Measurements from ENCODE around the gene GNLY. TPM values are rescaled to one million over a fixed set of nuclear protein-coding genes. Genes with fewer than 3 reads are reported as not detected.

GNLY gene
- total RNA-seq, 1 donor from 2014 or later = 0.65 TPM

- Mint-ChIP-seq H3K4me3 (no peak overlapping the region), H3K36me3 (peaks cover 36% of the 10 kb centered on the region), H3K4me1 (no peaks in the 10 kb centered on the region), H3K9me3 (no peaks in the 10 kb centered on the region), H3K27me3 (ENCODE audit: insufficient read depth, low read depth) (peaks cover 2% of the 10 kb centered on the region), H3K27ac (no peak overlapping the region)
- Histone ChIP-seq H4K20me1 (ENCODE audit: low read depth) (no peaks in the 10 kb centered on the region), H3K9me3 (ENCODE audit: low read depth) (no peaks in the 10 kb centered on the region), H3K4me2 (no peak overlapping the region), H3K79me2 (ENCODE audit: low read depth) (no peaks in the 10 kb centered on the region), H3K4me3 (no peak overlapping the region), H3K9ac (no peak overlapping the region), H3K4me1 (no peaks in the 10 kb centered on the region), H3K27ac (no peak overlapping the region), H3F3A (ENCODE audit: low read depth) (no peaks in the 10 kb centered on the region), H3K27me3 (no peaks in the 10 kb centered on the region), H3K36me3 (peaks cover 3% of the 10 kb centered on the region), H2AFZ (replicated peaks) (no peak overlapping the region)
- DNase-seq (ENCODE audit: low spot score) = no peak
- TF ChIP-seq EZH2phosphoT487 (IDR thresholded peaks at IDR 0.05) = no peak
- TF ChIP-seq EZH2 (IDR thresholded peaks at IDR 0.05) = no peak
- TF ChIP-seq, protein P1, sequence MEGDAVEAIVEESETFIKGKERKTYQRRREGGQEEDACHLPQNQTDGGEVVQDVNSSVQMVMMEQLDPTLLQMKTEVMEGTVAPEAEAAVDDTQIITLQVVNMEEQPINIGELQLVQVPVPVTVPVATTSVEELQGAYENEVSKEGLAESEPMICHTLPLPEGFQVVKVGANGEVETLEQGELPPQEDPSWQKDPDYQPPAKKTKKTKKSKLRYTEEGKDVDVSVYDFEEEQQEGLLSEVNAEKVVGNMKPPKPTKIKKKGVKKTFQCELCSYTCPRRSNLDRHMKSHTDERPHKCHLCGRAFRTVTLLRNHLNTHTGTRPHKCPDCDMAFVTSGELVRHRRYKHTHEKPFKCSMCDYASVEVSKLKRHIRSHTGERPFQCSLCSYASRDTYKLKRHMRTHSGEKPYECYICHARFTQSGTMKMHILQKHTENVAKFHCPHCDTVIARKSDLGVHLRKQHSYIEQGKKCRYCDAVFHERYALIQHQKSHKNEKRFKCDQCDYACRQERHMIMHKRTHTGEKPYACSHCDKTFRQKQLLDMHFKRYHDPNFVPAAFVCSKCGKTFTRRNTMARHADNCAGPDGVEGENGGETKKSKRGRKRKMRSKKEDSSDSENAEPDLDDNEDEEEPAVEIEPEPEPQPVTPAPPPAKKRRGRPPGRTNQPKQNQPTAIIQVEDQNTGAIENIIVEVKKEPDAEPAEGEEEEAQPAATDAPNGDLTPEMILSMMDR (IDR thresholded peaks at IDR 0.05) = no peak
These were observed 43.7 kb upstream of the GNLY start for GRCh38 chr2:85650456-85650855.

GRCh38 chr2:85651097-85651496 is 43.1 kb upstream of the GNLY start:
- H3K79me2 ChIP-seq (ENCODE audit: low read depth) = no peaks in the 10 kb centered on the region
- no peak overlapping the region for H3K4me3 ChIP-seq
- no peaks in the 10 kb centered on the region for H4K20me1 ChIP-seq (ENCODE audit: low read depth)
- H3K27me3 Mint-ChIP-seq (ENCODE audit: insufficient read depth, low read depth) = peaks cover 2% of the 10 kb centered on the region
- no peak overlapping the region for H3K27ac ChIP-seq
- DNase-seq (ENCODE audit: low spot score) = no peak
- no peaks in the 10 kb centered on the region for H3K4me1 ChIP-seq
- peaks cover 33% of the 10 kb centered on the region for H3K36me3 Mint-ChIP-seq
- no peak overlapping the region for H3K4me3 Mint-ChIP-seq
- no peaks in the 10 kb centered on the region for H3K27me3 ChIP-seq
- no peak overlapping the region for H3K27ac Mint-ChIP-seq
- no peak overlapping the region for H3K4me2 ChIP-seq
- H3F3A ChIP-seq (ENCODE audit: low read depth) = no peaks in the 10 kb centered on the region
- H3K9ac ChIP-seq = no peak overlapping the region
- H3K36me3 ChIP-seq = peaks cover 3% of the 10 kb centered on the region
- TF ChIP-seq, protein P1 (IDR thresholded peaks at IDR 0.05) = no peak
- TF ChIP-seq EZH2phosphoT487 (IDR thresholded peaks at IDR 0.05) (no peak), EZH2 (IDR thresholded peaks at IDR 0.05) (no peak)
- H3K9me3 Mint-ChIP-seq = no peaks in the 10 kb centered on the region
- no peak overlapping the region for H2AFZ ChIP-seq (replicated peaks)
- no peaks in the 10 kb centered on the region for H3K4me1 Mint-ChIP-seq
- no peaks in the 10 kb centered on the region for H3K9me3 ChIP-seq (ENCODE audit: low read depth)

- Mint-ChIP-seq H3K36me3 (peaks cover 28% of the 10 kb centered on the region), H3K4me3 (no peak overlapping the region), H3K9me3 (no peaks in the 10 kb centered on the region), H3K27ac (no peak overlapping the region), H3K4me1 (no peaks in the 10 kb centered on the region), H3K27me3 (ENCODE audit: insufficient read depth, low read depth) (peaks cover 2% of the 10 kb centered on the region)
- H3K9ac ChIP-seq = no peak overlapping the region
- H3K36me3 ChIP-seq = peaks cover 3% of the 10 kb centered on the region
- no peak overlapping the region for H2AFZ ChIP-seq (replicated peaks)
- H3K4me3 ChIP-seq = no peak overlapping the region
- no peak for DNase-seq (ENCODE audit: low spot score)
- H3K4me2 ChIP-seq = no peak overlapping the region
- no peaks in the 10 kb centered on the region for H3F3A ChIP-seq (ENCODE audit: low read depth)
- H3K79me2 ChIP-seq (ENCODE audit: low read depth) = no peaks in the 10 kb centered on the region
- no peak overlapping the region for H3K27ac ChIP-seq
- no peaks in the 10 kb centered on the region for H3K27me3 ChIP-seq
- no peaks in the 10 kb centered on the region for H4K20me1 ChIP-seq (ENCODE audit: low read depth)
- no peaks in the 10 kb centered on the region for H3K4me1 ChIP-seq
- TF ChIP-seq, protein P1 (IDR thresholded peaks at IDR 0.05) = no peak
- TF ChIP-seq EZH2phosphoT487 (IDR thresholded peaks at IDR 0.05) (no peak), EZH2 (IDR thresholded peaks at IDR 0.05) (no peak)
- no peaks in the 10 kb centered on the region for H3K9me3 ChIP-seq (ENCODE audit: low read depth)
These were observed 42.1 kb upstream of the GNLY start for GRCh38 chr2:85652056-85652455.
